WTC11 (cell line): Measurements from ENCODE around the gene CD276. TPM values are rescaled to one million over a fixed set of nuclear protein-coding genes. Genes with fewer than 3 reads are reported as not detected.

Experiments
- ATAC-seq: fragments of 200-7000 bp; cut with Tn5 transposase; 2 replicates; pipeline ENCODE4 v1.10.0; 2021; ENCODE audit warnings: mild to moderate bottlenecking, moderate library complexity
- CTCF ChIA-PET: fragments of 300-600 bp; sonication (Branson Sonifier 250); formaldehyde crosslinking; loops from one replicate; lab custom pipeline; 2021; ENCODE audit warnings: antibody characterized with exemption; lab: Charles Lee
- POLR2A ChIA-PET: fragments of 350-600 bp; sonication (Branson Sonifier 250); formaldehyde crosslinking; loops from one replicate; lab custom pipeline; 2021; ENCODE audit warnings: antibody characterized with exemption; lab: Charles Lee
- DNase-seq: peaks from one replicate; pipeline ENCODE4 v3.0.0; 2021; ENCODE audit warnings: low spot score
- H3K27ac Mint-ChIP-seq: 2 replicates; pipeline ENCODE4 v1.8.0; 2021; ENCODE audit warnings: mixed read lengths
- H3K27me3 Mint-ChIP-seq: 2 replicates; pipeline ENCODE4 v1.8.0; 2021; ENCODE audit warnings: low read depth, mild to moderate bottlenecking, moderate library complexity, mixed read lengths
- H3K36me3 Mint-ChIP-seq: 2 replicates; pipeline ENCODE4 v1.8.0; 2021; ENCODE audit warnings: mixed read lengths
- H3K4me1 Mint-ChIP-seq: 2 replicates; pipeline ENCODE4 v1.8.0; 2022; ENCODE audit warnings: mixed read lengths
- H3K4me3 Mint-ChIP-seq: 2 replicates; pipeline ENCODE4 v1.8.0; 2021; ENCODE audit warnings: mild to moderate bottlenecking, moderate library complexity, mixed read lengths
- H3K9me3 Mint-ChIP-seq: 2 replicates; pipeline ENCODE4 v1.8.0; 2021; ENCODE audit warnings: mixed read lengths
- ATF1 ChIP-seq: sonication (generic); formaldehyde crosslinking; IDR thresholded peaks from 2 replicates; pipeline ENCODE4 v1.8.1; 2023; ENCODE audit warnings: mild to moderate bottlenecking, moderate library complexity, missing genetic modification reagents
- ESRRA ChIP-seq: sonication (generic); formaldehyde crosslinking; IDR thresholded peaks from 2 replicates; pipeline ENCODE4 v1.8.1; 2022; ENCODE audit warnings: mild to moderate bottlenecking, missing genetic modification reagents, borderline replicate concordance
- FOXP1 ChIP-seq: sonication (generic); formaldehyde crosslinking; IDR thresholded peaks from 2 replicates; pipeline ENCODE4 v1.8.0; 2022; ENCODE audit warnings: missing genetic modification reagents, mild to moderate bottlenecking, moderate library complexity, borderline replicate concordance
- GRHL2 ChIP-seq: fragments of 250-450 bp; sonication (Bioruptor Pico); IDR thresholded peaks from 2 replicates; pipeline ENCODE4 v1.8.0; 2022; ENCODE audit warnings: mild to moderate bottlenecking, moderate library complexity; ENCODE audit not compliant: insufficient replicate concordance, severe bottlenecking
- GTF2I ChIP-seq: fragments of 250-450 bp; sonication (Bioruptor Pico); conservative IDR thresholded peaks from 2 replicates; pipeline ENCODE4 v1.4.0; 2021; ENCODE audit warnings: mild to moderate bottlenecking
- ZBTB43 ChIP-seq: sonication (generic); formaldehyde crosslinking; IDR thresholded peaks from 2 replicates; pipeline ENCODE4 v1.8.1; 2023; ENCODE audit warnings: mild to moderate bottlenecking, missing genetic modification reagents
- ZNF121 ChIP-seq: sonication (generic); formaldehyde crosslinking; IDR thresholded peaks from 2 replicates; pipeline ENCODE4 v1.8.0; 2023; ENCODE audit warnings: missing genetic modification reagents
- ZNF138 ChIP-seq: sonication (generic); formaldehyde crosslinking; conservative IDR thresholded peaks from 2 replicates; pipeline ENCODE4 v1.8.1; 2022; ENCODE audit warnings: mild to moderate bottlenecking, moderate library complexity, missing genetic modification reagents
- ZNF263 ChIP-seq: sonication (generic); formaldehyde crosslinking; IDR thresholded peaks from 2 replicates; pipeline ENCODE4 v1.8.1; 2022; ENCODE audit warnings: low read depth, mild to moderate bottlenecking, moderate library complexity, missing genetic modification reagents
- ZNF317 ChIP-seq: sonication (generic); formaldehyde crosslinking; IDR thresholded peaks from 2 replicates; pipeline ENCODE4 v1.8.1; 2023; ENCODE audit warnings: low read depth, mild to moderate bottlenecking, moderate library complexity, missing genetic modification reagents, borderline replicate concordance
- ZNF396 ChIP-seq: fragments of 250-450 bp; sonication (Bioruptor Pico); IDR thresholded peaks from 2 replicates; pipeline ENCODE4 v1.8.0; 2021; ENCODE audit warnings: mild to moderate bottlenecking, moderate library complexity, borderline replicate concordance
- total RNA-seq: library from RNA; stranded (reverse); gene quantifications from 3 replicates; pipeline ENCODE4 v1.2.3, GENCODE V29; 2021
- TF ChIP-seq, protein P1 (sequence below): sonication (generic); formaldehyde crosslinking; IDR thresholded peaks from 2 replicates; pipeline ENCODE4 v1.8.1; 2023; ENCODE audit warnings: mild to moderate bottlenecking, missing genetic modification reagents, borderline replicate concordance
- TF ChIP-seq, protein P2 (sequence below): sonication (generic); formaldehyde crosslinking; IDR thresholded peaks from 2 replicates; pipeline ENCODE4 v1.8.1; 2023; ENCODE audit warnings: mild to moderate bottlenecking, missing genetic modification reagents, moderate library complexity
- TF ChIP-seq, protein P3 (sequence below): sonication (generic); formaldehyde crosslinking; IDR thresholded peaks from 2 replicates; pipeline ENCODE4 v1.8.0; 2022; ENCODE audit warnings: missing genetic modification reagents

CD276 gene
- total RNA-seq, 1 experiment from 2014 or later: 153 TPM

GRCh38 chr15:73681856-73682599 lies 2.2 kb upstream of the CD276 start:
- POLR2A ChIA-PET: no interaction called here
- CTCF ChIA-PET: interaction anchor here (1.1 to 6.9 kb wide), 6 partner anchors 10 to 59 kb away, joined by 4 to 98 read pairs (median 44); no protein-coding TSS in a partner anchor
- peaks cover 30% of the 10 kb centered on the region for H3K4me1 Mint-ChIP-seq
- no peaks in the 10 kb centered on the region for H3K27me3 Mint-ChIP-seq
- no peak overlapping the region for H3K27ac Mint-ChIP-seq
- DNase-seq (no peak), ATAC-seq (no peak)
- no peaks in the 10 kb centered on the region for H3K36me3 Mint-ChIP-seq
- no peak overlapping the region for H3K4me3 Mint-ChIP-seq
- TF ChIP-seq ZBTB43 (CRISPR knock-in tag) (no peak), ZNF121 (CRISPR knock-in tag) (no peak), ZNF396 (no peak), ZNF138 (no peak), ESRRA (no peak), GRHL2 (CRISPR knock-in tag) (no peak), ZNF263 (no peak), ATF1 (CRISPR knock-in tag) (no peak)
- TF ChIP-seq, protein P1, sequence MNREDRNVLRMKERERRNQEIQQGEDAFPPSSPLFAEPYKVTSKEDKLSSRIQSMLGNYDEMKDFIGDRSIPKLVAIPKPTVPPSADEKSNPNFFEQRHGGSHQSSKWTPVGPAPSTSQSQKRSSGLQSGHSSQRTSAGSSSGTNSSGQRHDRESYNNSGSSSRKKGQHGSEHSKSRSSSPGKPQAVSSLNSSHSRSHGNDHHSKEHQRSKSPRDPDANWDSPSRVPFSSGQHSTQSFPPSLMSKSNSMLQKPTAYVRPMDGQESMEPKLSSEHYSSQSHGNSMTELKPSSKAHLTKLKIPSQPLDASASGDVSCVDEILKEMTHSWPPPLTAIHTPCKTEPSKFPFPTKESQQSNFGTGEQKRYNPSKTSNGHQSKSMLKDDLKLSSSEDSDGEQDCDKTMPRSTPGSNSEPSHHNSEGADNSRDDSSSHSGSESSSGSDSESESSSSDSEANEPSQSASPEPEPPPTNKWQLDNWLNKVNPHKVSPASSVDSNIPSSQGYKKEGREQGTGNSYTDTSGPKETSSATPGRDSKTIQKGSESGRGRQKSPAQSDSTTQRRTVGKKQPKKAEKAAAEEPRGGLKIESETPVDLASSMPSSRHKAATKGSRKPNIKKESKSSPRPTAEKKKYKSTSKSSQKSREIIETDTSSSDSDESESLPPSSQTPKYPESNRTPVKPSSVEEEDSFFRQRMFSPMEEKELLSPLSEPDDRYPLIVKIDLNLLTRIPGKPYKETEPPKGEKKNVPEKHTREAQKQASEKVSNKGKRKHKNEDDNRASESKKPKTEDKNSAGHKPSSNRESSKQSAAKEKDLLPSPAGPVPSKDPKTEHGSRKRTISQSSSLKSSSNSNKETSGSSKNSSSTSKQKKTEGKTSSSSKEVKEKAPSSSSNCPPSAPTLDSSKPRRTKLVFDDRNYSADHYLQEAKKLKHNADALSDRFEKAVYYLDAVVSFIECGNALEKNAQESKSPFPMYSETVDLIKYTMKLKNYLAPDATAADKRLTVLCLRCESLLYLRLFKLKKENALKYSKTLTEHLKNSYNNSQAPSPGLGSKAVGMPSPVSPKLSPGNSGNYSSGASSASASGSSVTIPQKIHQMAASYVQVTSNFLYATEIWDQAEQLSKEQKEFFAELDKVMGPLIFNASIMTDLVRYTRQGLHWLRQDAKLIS (CRISPR knock-in tag): no peak
- TF ChIP-seq, protein P2, sequence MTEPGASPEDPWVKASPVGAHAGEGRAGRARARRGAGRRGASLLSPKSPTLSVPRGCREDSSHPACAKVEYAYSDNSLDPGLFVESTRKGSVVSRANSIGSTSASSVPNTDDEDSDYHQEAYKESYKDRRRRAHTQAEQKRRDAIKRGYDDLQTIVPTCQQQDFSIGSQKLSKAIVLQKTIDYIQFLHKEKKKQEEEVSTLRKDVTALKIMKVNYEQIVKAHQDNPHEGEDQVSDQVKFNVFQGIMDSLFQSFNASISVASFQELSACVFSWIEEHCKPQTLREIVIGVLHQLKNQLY: no peak
- no peaks in the 10 kb centered on the region for H3K9me3 Mint-ChIP-seq

DNA sequence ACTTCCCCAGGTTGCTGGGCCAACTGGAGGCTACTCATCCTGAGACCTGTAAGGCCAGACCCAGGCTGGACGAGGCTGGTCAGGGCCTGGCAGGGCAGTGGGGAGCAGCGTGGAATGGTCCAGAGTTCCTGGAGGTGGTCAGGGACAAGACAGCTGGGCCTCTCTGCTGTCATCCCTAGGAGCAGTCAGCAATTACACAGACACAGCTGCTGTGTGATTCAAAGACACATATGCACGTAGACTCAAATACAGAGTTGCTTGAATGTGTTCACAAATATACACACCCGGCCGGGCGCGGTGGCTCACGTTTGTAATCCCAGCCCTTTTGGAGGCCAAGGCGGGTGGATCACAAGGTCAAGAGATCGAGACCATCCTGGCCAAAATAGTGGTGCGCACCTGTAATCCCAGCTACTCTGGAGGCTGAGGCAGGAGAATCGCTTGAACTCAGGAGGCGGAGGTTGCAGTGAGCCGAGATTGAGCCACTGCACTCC lies 1.5 kb upstream of the CD276 start:
- Mint-ChIP-seq H3K36me3 (no peaks in the 10 kb centered on the region), H3K9me3 (no peaks in the 10 kb centered on the region)
- TF ChIP-seq FOXP1 (CRISPR knock-in tag): no peak
- TF ChIP-seq, all 79 proteins: peak for 0
- no peak overlapping the region for H3K27ac Mint-ChIP-seq
- ChIA-PET POLR2A (no interaction called here), CTCF (interaction anchor here (1.1 to 6.9 kb wide), 6 partner anchors 9 to 59 kb away, joined by 3 to 62 read pairs (median 22); no protein-coding TSS in a partner anchor)
- ATAC-seq (no peak), DNase-seq (no peak)
- H3K4me1 Mint-ChIP-seq: peaks cover 31% of the 10 kb centered on the region
- H3K27me3 Mint-ChIP-seq: no peaks in the 10 kb centered on the region
- no peak overlapping the region for H3K4me3 Mint-ChIP-seq

- H3K27ac Mint-ChIP-seq: peak overlapping the region; percentile 85
- H3K4me1 Mint-ChIP-seq: peaks cover 35% of the 10 kb centered on the region
- H3K4me3 Mint-ChIP-seq: peak overlapping the region; percentile 81
- POLR2A ChIA-PET: no interaction called here
- no peaks in the 10 kb centered on the region for H3K36me3 Mint-ChIP-seq
- no peak for TF ChIP-seq ZNF317
- peak; percentile 90 for TF ChIP-seq GTF2I (CRISPR knock-in tag)
- TF ChIP-seq, protein P3, sequence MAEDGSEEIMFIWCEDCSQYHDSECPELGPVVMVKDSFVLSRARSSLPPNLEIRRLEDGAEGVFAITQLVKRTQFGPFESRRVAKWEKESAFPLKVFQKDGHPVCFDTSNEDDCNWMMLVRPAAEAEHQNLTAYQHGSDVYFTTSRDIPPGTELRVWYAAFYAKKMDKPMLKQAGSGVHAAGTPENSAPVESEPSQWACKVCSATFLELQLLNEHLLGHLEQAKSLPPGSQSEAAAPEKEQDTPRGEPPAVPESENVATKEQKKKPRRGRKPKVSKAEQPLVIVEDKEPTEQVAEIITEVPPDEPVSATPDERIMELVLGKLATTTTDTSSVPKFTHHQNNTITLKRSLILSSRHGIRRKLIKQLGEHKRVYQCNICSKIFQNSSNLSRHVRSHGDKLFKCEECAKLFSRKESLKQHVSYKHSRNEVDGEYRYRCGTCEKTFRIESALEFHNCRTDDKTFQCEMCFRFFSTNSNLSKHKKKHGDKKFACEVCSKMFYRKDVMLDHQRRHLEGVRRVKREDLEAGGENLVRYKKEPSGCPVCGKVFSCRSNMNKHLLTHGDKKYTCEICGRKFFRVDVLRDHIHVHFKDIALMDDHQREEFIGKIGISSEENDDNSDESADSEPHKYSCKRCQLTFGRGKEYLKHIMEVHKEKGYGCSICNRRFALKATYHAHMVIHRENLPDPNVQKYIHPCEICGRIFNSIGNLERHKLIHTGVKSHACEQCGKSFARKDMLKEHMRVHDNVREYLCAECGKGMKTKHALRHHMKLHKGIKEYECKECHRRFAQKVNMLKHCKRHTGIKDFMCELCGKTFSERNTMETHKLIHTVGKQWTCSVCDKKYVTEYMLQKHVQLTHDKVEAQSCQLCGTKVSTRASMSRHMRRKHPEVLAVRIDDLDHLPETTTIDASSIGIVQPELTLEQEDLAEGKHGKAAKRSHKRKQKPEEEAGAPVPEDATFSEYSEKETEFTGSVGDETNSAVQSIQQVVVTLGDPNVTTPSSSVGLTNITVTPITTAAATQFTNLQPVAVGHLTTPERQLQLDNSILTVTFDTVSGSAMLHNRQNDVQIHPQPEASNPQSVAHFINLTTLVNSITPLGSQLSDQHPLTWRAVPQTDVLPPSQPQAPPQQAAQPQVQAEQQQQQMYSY: peak; percentile 76
- DNase-seq (peak; percentile 65), ATAC-seq (peak; percentile 76)
- no peaks in the 10 kb centered on the region for H3K27me3 Mint-ChIP-seq
- CTCF ChIA-PET: interaction anchor here (0.5 to 6.9 kb wide), 7 partner anchors 8 to 98 kb away, joined by 3 to 62 read pairs (median 10); no protein-coding TSS in a partner anchor
- H3K9me3 Mint-ChIP-seq: no peaks in the 10 kb centered on the region
Observed at GRCh38 chr15:73683257-73683776, 866 bp upstream of the CD276 start.
